Omental fat pad (tissue), 4 donors: ENCODE data around the gene CSNK1G1. TPM values are rescaled to one million over a fixed set of nuclear protein-coding genes. Genes with fewer than 3 reads are reported as not detected.

ENCODE experiments used
- ATAC-seq: fragments of 150-250 bp; one replicate; pipeline ENCODE4 v1.9.1; 2016; ENCODE audit warnings: mild to moderate bottlenecking, moderate library complexity; ENCODE audit not compliant: low FRiP score
- DNase-seq: peaks from one replicate; pipeline ENCODE4 v3.0.0-alpha.2; 2019; ENCODE audit warnings: low spot score
- total RNA-seq, 4 donors: library from RNA; depleted of rRNA; stranded (reverse); fragments of >200 nt; gene quantifications; one replicate each; pipeline ENCODE4 v1.1.0, GENCODE V29; 2016
- TF ChIP-seq, protein P1 (sequence below), 3 donors: fragments of 450-650 bp; IDR thresholded peaks; one replicate each; pipeline ENCODE4 v1.5.1; 2016 to 2017; ENCODE audit warnings: antibody characterized with exemption in 3 of 3, mild to moderate bottlenecking in 3 of 3, moderate library complexity in 2 of 3

Gene CSNK1G1
- total RNA-seq, 4 donors from 2014 or later: 13.6 to 23.3 (median 21.7) TPM

DNA sequence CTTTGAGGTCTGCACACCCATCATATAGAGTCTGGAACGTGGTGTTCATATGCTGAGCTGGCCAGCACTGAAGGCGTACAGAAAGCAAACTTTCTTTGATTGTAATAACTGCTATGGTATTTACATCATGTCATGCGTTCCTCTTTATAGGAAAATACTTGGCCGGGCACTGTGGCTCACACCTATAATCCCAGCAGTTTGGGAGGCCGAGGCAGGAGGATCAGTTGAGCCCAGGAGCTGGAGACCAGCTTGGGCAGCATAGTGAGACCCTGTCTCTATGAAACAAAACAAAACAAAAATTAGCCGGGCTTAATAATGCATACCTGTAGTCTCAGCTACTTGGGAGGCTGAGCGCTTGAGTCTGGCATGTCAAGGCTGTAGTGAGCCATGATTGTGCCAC, 207.8 kb downstream of the CSNK1G1 start:
- ATAC-seq (no peak), DNase-seq (no peak)
- TF ChIP-seq, protein P1, sequence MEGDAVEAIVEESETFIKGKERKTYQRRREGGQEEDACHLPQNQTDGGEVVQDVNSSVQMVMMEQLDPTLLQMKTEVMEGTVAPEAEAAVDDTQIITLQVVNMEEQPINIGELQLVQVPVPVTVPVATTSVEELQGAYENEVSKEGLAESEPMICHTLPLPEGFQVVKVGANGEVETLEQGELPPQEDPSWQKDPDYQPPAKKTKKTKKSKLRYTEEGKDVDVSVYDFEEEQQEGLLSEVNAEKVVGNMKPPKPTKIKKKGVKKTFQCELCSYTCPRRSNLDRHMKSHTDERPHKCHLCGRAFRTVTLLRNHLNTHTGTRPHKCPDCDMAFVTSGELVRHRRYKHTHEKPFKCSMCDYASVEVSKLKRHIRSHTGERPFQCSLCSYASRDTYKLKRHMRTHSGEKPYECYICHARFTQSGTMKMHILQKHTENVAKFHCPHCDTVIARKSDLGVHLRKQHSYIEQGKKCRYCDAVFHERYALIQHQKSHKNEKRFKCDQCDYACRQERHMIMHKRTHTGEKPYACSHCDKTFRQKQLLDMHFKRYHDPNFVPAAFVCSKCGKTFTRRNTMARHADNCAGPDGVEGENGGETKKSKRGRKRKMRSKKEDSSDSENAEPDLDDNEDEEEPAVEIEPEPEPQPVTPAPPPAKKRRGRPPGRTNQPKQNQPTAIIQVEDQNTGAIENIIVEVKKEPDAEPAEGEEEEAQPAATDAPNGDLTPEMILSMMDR (IDR thresholded peaks at IDR 0.05): no peak

DNA sequence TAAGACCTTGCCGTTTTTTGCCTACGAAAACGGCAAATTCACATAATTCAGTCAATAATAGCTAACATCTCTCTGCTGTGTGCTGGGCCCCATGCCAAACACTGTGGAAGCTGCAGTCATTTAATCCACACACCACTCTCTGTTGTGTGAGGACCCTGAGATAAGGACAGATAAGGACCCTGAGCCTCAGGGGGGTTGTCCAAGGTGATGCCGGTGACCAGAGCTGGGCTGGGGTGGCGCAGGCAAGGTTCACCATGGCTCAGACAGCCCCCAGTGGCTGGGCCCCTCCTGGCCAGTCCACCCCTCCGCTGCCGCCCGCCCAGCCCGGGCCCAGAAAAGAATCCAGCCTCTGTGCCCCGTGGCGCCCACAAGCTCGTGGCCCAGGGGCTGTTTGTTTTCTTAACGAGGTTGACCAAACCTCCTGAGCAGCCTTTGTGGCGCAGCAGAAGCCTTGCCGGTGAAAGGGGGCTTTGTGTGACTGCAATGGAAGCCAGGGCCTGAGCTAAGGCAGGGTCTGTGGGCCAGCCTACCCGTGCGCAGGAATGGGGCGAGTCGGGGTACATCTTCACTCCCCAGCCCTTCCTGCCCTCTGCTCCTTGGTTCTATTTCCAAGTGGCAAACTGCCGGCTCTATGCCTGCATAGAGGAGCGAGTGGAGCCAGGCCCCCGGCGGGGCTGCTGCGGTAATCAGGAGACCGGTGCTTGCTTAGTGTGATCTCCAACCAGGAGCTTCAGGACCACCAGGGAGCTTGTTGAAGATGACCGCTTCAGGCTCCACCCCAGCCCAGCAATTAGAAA, 208.9 kb downstream of the CSNK1G1 start:
- DNase-seq: no peak
- TF ChIP-seq, protein P1 (IDR thresholded peaks at IDR 0.05): no peak
- ATAC-seq: no peak

DNA sequence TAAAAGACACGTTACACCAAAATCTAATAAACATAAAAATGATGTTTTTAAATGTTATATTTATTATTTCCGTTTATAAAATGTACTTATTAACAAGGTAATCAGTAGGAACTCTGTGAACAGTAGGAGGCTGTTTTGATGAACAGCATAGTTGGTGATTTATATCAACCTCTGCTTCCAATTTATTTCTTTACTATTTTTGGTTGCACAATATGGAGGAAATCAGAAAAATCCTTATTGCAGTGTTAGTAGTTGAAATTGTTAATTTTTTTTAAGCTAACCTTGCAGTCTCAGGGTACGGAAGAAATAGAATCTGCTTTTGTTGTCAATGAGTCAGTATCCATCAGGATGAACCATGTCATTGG, 209.5 kb downstream of the CSNK1G1 start:
- DNase-seq: no peak
- TF ChIP-seq, protein P1 (IDR thresholded peaks at IDR 0.05): no peak
- ATAC-seq: no peak

DNA sequence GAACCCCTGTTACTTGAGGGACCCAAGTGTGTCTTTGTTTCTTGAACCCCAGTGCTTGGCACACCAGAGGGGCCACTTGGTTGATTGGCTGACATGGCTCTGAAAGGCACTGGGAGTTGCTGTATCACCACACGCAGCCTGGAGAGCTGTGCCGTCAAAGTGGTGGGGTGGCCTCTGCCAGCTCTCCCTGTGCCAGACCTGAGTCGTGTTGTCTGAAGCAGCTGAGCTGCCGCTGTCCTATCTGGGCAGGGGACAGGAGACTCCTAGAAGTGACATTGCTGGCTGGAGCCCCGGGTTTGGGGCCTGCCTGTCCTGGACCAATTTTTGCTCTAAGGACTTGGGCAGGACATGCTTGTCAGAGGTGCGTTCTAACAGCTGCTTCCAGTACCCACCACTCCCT, 209.9 kb downstream of the CSNK1G1 start:
- TF ChIP-seq, protein P1 (IDR thresholded peaks at IDR 0.05): no peak
- no peak for DNase-seq
- no peak for ATAC-seq

DNA sequence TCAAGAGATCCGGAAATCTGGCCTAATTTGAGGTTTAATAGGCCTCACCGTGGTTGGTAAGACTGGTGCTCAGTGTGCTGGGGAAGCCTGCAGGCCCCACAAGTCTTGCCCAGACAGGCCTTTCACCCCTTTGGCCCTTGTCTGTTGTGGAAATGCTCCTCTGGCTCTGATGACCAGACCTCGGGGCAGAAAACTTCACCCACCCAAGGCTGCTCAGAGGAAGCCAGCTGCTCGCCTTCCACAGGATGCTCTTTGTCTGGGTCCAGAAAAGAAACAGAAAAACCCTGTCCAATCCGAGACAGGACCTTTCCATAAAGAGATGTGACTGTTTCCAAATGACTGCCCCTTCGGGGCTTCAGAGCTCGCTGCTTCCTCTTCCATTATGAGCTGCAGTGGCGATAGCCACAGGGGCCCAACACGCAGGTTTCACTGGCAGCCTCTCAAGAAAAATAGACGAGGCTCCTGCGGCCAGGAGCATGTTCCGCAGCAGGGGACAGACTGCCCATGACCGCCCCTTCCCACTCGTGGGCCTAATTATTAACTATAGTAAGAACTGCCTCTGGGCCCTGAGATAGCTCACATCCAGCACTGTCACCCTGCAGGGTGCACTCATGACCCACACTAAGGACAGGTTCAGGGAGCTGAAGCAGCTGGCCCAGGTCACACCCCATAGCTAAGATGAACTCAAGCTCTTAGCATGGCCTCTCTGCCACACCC, 211.2 kb downstream of the CSNK1G1 start:
- TF ChIP-seq, protein P1 (IDR thresholded peaks at IDR 0.05): no peak
- DNase-seq: no peak
- ATAC-seq: no peak

DNA sequence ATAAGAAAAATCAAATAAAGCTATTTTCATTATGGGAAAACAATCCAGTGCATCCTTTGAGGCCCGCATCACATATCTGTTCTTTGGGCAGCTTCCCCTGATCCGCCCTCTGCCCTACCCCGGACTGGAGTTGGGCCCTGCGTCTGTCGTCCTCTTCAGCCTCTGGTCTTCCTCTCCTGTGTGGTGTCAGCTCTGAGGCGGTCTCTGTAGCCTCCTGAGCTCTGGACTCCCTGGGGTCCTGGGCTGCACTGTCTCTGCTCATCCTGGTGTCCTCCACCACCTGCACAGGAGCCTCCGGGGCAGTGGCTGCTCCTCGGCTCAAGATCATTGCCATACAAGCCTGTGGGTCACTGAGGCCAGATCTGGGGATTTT, 211.8 kb downstream of the CSNK1G1 start:
- DNase-seq (no peak), ATAC-seq (no peak)
- TF ChIP-seq, protein P1 (IDR thresholded peaks at IDR 0.05): no peak

DNA sequence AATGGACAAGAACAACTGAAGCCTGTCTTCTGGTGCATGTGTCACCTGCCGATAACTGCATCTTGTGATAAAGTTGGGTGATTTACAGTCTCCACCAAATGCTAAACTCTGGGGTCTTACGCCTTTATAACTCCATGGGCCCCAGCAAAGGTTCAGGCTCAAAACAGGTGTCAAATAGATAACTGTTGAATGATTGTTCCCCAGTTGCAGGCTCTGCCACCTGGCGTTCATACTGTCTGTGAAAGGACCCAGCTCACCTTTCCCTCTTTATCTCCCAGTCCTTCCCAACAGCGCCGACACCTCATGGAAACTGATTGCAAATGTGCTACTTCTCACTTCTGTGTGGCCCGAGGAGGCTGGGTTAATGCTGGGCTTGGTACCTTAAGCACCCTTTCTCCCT, 212.7 kb downstream of the CSNK1G1 start:
- TF ChIP-seq, protein P1 (IDR thresholded peaks at IDR 0.05): no peak
- ATAC-seq (no peak), DNase-seq (no peak)
